DMS153 treated with DMSO at 0.1 percent for 48 hours (cell line): ENCODE measurements around the gene DIO3.

Experiments
- DNase-seq: peaks from one replicate; lab custom pipeline; 2025; ENCODE audit not compliant: unreplicated experiment; lab: John Stamatoyannopoulos, UW

The DIO3 gene

GRCh38 chr14:101579372-101580080 lies 18.2 kb downstream of the DIO3 start:
- no peak for DNase-seq

- no peak for DNase-seq
These were observed 20.5 kb downstream of the DIO3 start for GRCh38 chr14:101581806-101582205.

GRCh38 chr14:101582294-101582693 lies 21.0 kb downstream of the DIO3 start:
- no peak for DNase-seq

- DNase-seq, result no peak
These were observed 21.9 kb downstream of the DIO3 start for GRCh38 chr14:101583006-101583714.

GRCh38 chr14:101583715-101584054 lies 22.4 kb downstream of the DIO3 start:
- DNase-seq, result no peak

GRCh38 chr14:101584055-101584859 lies 23.0 kb downstream of the DIO3 start:
- no peak for DNase-seq

- DNase-seq, result no peak
These were observed 23.9 kb downstream of the DIO3 start for GRCh38 chr14:101585211-101585610.

- no peak for DNase-seq
These were observed 25.5 kb downstream of the DIO3 start for GRCh38 chr14:101586531-101587430.

GRCh38 chr14:101587441-101587911 lies 26.2 kb downstream of the DIO3 start:
- no peak for DNase-seq

- DNase-seq, result no peak
These were observed 27.1 kb downstream of the DIO3 start for GRCh38 chr14:101588286-101588975.

- DNase-seq, result no peak
These were observed 27.7 kb downstream of the DIO3 start for GRCh38 chr14:101588990-101589389.

- no peak for DNase-seq
These were observed 28.3 kb downstream of the DIO3 start for GRCh38 chr14:101589486-101590015.

- DNase-seq, result no peak
These were observed 28.8 kb downstream of the DIO3 start for GRCh38 chr14:101590062-101590461.

- no peak for DNase-seq
These were observed 29.3 kb downstream of the DIO3 start for GRCh38 chr14:101590616-101591015.

GRCh38 chr14:101591121-101591520 lies 29.8 kb downstream of the DIO3 start:
- no peak for DNase-seq

- DNase-seq, result no peak
These were observed 30.3 kb downstream of the DIO3 start for GRCh38 chr14:101591582-101591981.

GRCh38 chr14:101593411-101594238 lies 32.3 kb downstream of the DIO3 start:
- no peak for DNase-seq

GRCh38 chr14:101594511-101595148 lies 33.3 kb downstream of the DIO3 start:
- no peak for DNase-seq

- no peak for DNase-seq
These were observed 34.1 kb downstream of the DIO3 start for GRCh38 chr14:101595349-101595748.
